DLD1 (cell line): Measurements from ENCODE around the gene TLE6.
"Not testable (repeated sequence)": the region's sequence is repeated elsewhere in the genome, so short reads cannot be mapped to it uniquely, and the experiment has no call there.

ENCODE experiments used
- in situ Hi-C: cut with HindIII; loops from 2 replicates; pipeline ENCODE4 v1.10.0; 2017; ENCODE audit warnings: low sequenced_read_pairs

TLE6 gene

DNA sequence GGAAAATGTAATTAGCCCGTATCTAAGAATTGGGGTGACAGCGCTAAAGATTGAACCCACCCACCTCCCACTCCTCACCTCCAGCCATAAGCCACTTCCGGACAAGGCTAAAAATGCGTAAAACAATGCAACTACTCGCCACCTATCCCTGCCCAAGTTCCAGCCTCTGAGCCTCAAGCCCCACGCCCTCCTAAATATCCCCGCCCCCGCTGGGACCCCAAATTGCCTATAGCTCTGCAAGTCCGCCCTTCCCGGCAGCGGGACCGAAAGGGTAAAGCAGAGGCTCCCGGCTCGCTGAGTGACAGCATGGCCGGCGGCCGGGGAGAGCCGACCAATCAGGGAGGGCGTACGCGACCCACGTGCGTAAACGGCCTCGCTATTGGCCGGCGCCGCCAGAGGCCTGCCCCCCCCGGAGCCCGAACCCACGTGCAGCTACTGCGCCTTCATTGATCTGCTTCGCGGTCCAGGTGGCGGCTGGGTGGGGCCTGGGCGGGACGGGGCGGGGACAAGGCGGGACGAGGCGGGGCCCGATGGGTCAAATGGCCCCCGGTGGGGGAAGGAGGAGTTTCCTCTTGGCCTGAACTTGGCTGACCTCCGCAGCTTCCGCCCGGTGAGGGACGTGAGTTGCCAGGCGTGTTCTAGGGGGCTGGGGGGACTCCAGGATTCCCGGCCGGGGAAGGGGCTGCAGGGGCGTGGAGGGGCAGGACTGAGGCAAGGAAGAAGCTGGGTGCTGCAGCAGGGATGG lies at the start of gene TLE6:
Gene TLE6, plus strand, starts transcription at position 564 of the 745 bp plus-strand sequence. CDS start 670 bp downstream, outside the sequence.
- in situ Hi-C loops, result no loop called here

DNA sequence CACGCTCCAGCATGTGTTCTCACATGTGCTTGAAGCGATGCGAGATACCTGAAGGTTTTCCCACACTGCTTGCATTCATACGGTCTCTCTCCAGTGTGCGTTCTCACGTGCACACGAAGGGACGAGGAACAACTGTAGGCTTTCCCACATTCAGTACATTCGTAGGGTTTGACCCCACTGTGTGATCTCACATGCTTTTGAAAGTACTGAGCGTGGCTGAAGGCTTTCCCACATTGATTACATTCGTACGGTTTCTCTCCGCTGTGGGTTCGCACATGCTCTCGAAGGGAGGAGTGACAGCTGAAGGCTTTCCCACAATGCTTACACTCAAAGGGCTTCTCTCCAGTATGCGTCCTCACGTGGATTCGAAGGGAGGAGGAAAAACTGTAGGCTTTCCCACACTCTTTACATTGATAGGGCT lies 43.9 kb upstream of the TLE6 start:
- in situ Hi-C loops, result no loop called here

DNA sequence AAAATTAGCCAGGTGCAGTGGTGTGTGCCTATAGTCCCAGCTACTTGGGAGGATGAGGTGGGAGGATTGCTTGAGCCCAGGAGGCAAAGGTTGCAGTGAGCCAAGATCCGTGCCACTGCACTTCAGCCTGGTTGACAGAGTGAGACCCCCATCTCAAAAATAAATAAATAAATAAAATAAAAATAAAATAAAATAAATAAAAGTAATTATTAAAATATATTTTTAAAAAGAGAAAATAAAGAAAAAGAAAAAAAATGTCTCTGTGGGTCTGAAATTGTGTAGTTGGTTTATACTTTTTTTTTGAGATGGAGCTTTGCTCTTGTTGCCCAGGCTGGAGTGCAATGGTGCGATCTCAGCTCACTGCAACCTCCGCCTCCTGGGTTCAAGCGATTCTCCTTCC lies 41.5 kb upstream of the TLE6 start:
- in situ Hi-C loops, result not testable (repeated sequence)

DNA sequence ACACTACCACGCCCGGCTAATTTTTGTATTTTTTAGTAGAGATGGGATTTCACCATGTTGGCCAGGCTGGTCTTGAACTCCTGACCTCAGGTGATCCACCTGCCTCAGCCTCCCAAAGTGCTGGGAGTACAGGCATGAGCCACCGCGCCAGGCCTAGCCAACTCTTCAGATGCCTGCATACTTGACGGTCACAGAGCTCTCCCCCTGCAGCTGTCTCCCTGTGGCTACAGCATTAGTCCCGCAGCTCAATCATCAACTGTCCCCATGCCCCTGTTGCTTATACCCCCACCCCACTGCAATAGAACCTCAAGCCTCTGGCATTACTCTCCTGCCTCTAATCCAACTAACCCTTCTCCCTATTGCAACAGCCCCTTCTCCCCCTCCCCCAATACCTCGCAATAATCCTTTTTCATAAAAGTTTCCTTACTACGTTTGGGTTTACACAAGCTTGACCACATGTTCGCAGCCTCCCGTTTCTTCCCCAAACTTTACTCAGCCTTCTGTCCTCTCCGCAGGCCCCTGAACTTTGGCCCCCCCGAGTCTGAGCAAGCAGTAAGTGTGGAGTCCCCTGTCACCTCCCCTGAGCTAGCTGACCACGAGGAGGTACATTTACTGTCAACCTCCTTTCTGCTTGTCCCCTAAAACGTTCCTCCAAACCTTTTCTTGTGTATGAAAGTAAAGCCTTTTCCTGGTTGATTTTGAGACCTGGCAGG lies 34.3 kb upstream of the TLE6 start:
- in situ Hi-C loops, result no loop called here

DNA sequence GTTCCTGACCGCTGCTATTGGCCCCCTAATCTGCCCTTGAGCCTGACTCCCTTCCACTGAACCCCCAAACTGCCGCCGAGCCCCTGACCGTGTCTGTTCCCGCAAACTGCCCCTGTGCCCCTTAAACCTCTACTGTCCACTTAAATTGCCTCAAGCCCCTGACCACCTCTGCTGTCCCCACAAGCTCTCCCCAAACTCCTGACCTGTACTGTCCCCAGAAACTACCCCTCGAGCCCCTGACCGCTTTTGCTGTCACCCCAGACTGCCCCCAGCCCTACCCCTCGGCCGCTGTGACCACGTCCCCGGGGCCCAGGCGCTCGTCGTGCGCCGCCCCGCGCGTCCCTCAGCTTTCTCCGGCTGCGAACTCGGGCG lies 33.0 kb upstream of the TLE6 start:
- in situ Hi-C loops, result no loop called here

DNA sequence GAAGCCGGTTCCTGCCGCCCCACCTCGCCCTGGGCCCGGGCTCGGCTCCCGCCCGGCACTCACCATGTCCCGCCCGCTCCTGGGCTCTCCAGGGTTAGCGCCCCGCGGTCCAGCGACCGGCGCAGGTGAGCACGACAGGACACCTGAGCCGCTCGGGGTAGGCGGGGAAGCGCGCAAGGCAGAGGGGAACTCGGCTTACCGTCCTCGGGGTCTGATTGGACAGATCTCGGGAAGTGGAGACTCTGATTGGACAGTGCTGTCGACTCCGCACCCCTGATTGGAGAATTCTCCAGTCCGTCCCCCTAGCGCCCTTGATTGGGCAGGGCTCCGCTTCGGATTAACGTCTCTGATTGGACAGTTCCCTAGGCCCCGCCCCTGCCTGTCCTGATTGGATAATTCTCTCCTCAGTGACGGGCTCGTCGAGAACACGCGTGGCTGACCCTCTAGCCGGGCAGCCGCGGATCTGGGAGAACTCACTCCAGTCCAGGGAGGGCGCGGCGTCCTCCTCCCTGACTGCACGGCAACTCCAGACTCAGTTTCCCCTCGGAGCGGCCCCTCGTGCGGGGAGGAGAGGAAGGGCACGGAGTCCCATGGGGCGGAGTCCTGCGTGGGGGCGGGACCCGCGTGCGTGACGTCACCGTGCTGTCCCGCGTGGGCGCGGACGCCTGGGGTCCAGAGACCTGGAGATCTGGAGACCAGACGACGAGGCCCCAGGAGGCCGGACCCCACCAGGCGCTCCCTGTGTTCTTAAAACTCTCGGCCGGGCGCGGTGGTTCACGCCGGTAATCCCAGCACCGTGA lies 32.4 kb upstream of the TLE6 start, which contains the start of gene ZNF77:
Gene ZNF77, minus strand, starts transcription at position 197 of the 800 bp plus-strand sequence. Its CDS starts 131 bp downstream, at position 66.
- in situ Hi-C loops, result no loop called here

DNA sequence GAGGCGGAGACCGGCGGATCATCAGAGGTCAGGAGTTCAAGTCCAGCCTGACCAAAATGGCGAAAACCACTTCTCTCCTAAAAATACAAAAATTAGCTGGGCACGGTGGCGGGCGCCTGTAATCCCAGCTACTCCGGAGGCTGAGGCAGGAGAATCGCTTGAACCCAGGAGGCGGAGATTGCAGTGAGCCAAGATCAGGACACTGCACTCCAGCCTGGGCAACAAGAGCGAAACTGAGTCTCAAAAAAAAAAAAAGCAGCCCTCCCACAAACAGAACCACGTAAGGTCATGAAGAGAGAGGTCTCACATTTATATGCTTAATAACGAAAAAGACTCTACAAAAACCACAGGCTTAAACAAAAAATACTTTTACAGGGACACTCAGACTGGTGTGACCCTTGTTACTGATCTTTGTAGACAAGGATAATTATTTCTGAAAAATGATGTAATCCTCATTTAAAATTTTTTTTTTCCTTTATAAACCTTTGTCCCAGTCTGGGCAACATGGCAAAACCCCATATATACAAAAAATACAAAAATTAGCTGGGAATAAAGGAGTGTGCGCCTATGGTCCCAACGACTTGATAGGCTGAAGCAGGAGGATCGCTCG lies 31.7 kb upstream of the TLE6 start:
- in situ Hi-C loops, result no loop called here

DNA sequence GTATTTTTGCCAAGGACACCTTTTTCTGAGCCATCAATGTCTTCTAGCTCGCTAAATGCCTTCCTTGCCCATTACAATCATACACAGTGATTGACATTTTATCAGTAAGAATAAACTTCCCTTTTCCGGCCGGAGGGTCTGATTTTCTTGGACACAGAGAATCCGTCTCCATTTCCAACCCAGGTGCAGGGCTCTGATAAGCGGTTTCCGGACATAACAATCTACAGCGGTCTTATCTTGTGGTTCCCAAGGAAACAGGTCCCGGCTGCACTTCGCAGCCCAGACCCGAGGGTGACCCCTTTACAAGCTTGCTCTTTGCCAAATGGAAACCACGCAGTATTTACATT lies 27.5 kb upstream of the TLE6 start:
- in situ Hi-C loops, result no loop called here

DNA sequence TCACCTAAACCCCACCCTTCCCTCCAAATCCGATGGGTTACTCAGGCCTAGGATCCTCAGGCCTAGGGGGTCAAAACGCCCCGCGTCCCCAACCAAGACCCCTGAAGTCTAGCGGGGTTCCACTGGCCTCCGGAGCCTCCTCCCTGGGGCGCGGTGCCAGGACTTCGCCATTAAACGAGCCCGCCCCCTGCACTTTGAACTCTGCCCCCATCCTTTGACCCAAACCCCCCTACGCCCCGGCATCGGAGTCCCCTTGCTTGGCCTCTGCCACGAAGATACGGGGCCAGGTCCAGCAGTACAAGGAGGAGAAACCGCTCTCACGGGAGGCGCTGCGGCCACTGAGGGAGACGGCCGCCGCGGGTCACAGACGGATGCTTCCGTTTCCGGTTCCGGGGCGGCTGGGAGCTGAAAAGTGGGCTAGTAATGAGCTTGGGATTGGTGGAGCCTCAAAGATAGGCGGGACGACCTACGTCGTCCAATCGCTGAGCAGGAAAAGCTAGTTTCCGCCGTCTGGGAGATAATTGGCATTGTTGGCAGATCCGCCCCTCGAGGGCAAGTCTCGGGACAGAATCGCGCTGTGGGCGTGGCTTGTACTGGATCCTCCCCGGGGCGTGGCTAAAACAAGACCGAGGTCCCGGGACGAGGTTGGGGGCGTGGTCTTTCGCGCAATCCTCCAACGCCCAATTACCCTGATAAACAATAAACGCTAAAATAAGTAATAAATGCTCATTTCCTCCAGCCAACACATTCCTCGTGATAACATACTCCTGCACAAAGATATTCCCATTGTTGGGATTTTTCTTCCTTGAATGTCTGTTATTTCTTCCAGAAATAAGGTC lies 26.9 kb upstream of the TLE6 start:
- in situ Hi-C loops, result no loop called here

DNA sequence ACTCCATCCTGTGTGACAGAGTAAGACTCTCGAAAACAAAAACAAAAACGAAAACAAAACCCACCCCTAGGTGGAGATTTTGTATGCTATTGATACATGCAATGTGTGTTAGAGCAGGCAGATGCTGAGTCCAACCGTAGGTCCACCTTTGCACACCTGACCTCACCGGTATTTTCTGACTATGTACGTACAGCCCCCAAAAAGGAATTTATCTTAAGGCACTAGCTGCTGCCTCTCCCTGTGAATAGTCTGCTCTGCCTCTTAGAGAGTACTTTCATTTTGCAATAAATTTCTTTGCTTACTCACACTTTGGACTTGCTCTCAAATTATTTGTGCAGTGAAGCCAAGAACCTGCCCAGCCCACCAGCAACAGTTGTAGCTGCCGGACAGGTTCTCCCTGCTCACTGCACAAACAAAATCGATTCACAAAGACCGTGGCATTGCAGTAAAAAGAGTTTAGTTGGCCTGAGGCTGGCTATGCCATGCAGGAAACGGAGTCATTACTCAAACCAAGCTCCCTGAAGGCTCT lies 24.3 kb upstream of the TLE6 start:
- in situ Hi-C loops, result no loop called here

DNA sequence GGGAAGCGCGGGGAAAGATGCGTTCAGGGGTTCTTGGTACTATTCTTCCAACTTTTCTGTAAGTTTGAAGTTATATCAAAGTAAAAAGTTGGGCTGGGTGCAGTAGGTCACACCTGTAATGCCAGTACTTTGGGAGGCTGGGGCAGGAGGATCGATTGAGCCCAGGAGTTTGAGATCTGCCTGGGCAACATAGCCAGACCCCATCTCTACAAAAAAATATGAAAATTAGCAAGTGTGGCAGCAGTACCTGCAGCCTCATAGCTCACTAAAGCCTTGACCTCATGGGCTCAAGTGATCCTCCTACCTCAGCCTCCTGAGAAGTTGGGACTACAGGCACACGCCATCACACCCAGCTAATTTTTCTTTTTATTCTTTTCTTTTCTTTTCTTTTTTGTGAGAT lies 20.2 kb upstream of the TLE6 start:
- in situ Hi-C loops, result no loop called here

DNA sequence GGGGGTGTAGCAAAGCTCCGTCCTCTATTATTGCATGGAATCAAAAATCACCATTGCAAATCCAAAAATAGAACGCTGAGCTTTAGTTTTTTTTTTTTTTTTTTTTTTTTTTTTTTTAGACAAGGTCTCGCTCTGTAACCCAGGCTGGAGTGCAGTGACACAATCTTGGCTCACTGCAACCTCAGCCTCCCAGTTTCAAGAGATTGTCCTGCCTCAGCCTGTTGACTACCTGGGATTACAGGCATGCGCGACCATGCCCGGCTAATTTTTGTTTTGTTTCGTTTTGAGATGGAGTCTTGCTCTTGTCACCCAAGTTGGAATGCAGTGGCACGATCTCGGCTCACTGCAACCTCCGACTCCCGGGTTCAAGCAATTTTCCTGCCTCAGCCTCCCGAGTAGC lies 17.2 kb upstream of the TLE6 start:
- in situ Hi-C loops, result no loop called here

DNA sequence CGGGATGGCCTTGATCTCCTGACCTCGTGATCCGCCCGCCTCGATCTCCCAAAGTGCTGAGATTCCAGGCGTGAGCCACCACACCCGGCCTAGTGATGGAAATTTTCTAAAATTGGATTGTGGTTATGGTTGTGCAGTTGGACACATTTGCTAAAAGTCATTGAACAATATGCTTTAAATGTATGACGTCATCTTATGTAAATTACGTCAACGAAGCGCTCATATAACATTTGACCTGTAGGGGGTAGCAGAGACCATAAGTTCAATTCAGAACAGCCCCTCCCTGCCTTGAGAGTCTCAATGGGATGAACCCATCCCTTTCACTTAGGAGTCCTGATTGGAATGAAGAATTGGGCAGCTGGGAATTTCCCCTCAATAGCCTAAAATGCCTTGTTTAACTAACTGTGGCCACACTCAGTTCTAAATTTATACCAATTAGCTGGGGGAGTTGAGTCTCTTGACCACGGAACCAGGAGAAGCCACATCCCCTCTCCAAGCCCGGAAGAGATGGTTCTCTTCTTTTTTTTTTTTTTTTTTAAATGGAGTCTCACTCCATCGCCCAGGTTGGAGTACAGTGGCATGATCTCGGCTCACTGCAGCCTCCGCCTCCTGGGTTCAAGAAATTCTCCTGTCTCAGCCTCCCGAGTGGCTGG lies 15.2 kb upstream of the TLE6 start:
- in situ Hi-C loops, result no loop called here

DNA sequence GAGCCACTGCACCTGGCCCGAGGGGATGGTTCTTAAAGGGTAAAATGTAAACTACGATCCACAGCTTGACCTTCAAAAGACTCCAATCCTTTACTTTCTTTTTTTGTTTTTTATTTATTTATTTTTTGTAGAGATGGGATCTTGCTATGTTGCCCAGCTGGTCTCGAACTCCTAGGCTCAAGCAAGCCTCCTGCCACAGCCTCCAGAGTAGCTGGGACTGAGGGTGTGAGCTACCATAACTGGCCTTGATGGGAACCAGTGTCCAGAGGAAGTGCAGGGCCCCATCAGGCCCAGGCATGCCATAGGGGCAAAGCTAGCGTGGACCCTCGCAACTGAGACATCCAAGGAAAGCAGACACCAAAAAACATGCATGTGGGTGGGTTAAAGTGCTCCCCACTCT lies 14.2 kb upstream of the TLE6 start:
- in situ Hi-C loops, result no loop called here

DNA sequence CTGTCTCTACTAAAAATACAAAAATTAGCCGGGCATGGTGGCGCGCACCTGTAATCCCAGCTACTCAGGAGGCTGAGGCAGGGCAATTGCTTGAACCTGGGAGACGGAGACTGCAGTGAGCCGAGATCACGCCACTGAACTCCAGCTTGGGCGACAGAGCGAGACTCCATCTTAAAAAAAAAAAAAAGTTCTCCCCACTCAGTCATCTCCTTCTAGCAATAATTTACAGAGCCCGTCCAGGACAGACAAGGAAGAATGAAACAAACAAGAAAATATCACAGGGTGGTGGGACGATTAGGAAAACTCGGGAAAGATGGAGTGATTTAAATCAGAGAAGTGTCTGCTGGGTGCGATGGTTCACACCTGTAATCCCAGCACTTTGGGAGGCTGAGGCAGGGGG lies 13.7 kb upstream of the TLE6 start:
- in situ Hi-C loops, result not testable (repeated sequence)

DNA sequence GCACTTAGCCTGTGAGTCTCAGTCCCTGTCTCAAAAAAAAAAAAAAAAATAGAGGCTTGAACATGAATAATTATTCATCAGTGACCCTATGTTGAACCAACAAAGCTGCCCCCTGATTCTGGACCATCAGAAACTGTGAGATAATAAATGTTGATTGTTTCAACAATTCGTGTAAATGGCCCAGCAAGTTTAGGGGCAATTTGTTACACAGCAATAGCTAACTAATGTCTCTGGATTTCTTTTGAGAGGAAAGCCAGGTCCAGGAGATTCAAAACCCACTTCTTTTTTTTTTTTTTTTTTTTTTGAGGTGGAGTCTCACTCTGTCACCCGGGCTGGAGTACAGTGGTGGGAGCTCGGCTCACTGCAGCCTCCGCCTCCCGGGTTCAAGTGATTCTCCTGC lies 12.5 kb upstream of the TLE6 start:
- in situ Hi-C loops, result no loop called here

DNA sequence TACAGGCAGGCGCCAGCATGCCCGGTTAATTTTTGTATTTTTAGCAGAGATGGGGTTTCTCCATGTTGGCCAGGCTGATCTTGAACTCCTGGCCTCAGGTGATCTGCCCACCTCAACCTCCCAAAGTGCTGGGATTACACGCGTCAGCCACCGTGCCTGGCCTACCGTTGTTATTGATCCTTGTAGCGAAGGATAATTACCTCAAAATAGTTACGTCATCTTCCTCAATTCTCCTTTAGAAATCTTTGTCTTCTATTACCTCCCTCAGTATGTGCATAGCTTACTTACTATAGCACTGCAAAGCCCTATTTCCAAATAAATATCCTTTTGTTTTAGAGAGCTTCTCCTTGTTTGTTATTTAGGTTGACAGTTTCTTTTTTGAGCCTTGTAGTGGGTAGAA lies 9.4 kb upstream of the TLE6 start:
- in situ Hi-C loops, result no loop called here

DNA sequence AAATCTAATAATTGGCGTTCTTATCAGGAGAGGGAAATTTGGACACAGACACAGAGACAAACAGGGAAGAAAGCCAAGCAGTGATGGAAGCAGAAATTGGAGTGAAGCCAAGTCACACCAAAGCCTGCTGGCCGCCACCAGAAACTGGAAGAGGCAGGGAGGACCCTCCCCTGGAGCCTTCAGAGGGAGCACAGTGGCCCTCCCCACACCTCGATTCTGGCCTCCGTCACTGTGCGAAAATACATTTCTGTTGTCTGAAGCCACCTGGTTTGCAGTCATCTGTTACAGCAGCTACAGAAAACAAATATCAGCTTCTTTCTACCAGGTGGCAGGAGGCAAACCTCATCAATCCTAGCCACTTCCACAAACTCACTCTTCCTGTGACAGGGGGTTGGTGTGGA lies 8.3 kb upstream of the TLE6 start:
- in situ Hi-C loops, result no loop called here

DNA sequence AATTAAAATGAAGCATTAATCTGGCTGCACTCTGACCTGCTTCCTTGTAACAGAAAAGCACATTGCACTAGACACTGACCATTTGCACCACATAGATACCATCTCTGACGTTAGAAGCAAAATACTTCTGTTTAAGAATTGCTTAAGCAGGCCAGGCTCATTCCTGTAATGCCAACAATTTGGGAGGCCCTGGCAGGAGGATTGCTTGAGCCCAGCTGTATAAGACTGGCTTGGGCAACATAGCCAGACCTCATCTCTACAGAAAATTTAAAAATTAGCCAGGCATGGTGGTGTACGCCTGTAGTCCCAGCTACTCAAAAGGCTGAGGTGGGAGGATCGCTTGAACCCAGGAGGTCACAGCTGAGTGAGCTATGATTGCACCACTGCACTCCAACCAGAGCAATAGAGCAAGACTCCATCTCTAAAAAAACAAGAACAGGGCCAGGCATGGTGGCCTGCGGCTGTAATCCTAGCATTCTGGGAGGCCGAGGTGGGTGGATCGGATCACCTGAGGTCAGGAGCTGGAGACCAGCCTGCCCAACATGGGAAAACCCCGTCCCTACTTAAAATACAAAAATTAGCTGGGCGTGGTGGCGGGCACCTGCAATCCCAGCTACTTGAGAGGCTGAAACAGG lies 7.0 kb upstream of the TLE6 start:
- in situ Hi-C loops, result no loop called here
